ENCODE results near the gene ZC3H18.
A peak's percentile ranks its signal among the peaks of the same experiment; 100 is the strongest.

ZC3H18 gene

DNA sequence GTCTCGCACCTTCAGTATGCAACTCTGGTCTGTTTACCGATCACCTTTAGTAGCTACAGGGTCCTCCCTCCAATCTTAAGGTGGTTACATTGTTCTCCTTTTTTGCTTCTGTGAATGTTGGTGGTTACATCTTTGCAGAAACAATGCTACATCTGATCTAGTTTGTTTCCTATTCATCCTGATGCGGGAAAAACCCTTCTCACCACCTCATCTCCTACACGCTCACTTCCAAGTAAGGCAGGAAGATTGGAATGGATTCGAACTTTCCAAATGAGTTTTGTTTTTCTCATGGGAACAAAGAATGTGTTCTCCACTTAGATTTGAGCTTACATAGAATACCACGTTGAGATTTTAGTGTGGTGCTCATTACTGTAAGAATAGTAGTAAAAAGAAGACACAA is 14.5 kb downstream of the ZC3H18 start:
- DNase-seq = no peak

DNA sequence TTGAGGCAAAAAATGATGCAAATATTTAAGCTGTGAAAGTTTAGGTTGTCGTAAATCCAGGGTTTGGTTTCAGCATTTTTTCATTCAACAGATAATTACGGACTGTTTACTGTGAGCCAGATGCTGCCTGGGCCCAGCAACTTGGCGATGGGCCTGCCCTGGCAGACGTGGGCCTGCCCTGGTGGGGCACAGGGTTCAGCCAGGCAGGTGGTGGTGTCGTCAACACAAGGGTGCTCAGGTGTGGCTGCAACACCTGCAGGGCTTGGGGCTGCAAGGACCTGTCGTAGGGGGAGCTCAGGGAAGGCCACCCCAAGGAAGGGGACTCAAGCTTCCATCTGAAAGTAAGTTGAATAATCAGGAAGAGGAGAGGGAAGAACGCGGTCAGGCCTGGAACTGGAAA is 15.1 kb downstream of the ZC3H18 start:
- no peak for DNase-seq

DNA sequence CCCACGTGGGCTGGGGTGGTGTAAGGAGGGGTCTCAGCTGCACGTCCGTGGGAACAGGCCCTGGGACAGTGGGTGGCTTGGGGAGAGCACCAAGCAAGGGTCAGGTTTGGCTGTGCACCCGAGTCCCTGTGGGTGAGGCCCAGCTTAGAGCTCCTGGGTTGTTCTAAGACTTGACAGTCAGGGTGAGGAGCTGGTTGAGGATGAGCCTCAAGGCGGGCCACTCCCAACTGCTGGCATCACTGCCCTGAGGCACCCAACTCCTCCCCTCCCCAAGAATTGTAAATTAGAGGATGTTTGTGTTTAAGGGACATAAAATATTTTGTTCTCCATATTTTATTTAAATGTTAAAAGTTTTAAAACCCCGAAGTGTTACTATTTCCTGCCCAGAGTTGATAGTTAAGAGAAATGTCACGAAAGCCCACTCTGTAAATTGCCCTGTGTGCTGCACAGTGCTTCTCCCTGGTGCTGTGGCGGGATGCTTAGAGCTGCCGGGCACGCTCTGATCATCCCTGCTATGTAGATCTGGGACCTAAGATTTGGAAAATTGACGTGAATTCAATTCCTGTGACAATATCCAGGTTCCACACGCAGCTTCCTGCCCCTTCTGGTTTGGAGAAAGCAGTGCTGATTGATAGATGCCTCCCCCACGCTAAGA is 15.9 kb downstream of the ZC3H18 start:
- no peak for DNase-seq

DNA sequence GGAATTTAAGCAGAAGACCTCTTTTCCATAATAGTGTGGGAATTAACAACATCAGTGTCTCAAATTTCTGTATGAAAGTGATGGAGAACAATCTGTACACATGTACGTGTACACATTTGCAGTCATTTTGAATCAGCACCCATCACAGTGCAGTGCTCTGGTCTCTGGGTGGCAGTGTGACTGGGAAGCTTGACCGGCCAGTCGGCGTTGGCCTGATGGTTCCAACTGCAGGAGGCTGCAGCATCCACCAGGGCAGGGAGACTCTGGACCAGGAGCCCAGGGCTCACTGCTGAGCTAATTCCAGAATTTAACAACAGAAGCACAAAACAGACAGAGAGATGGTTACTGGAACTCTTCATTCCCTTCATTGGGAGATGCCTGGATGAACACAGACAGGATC is 17.9 kb downstream of the ZC3H18 start:
- DNase-seq = no peak

DNA sequence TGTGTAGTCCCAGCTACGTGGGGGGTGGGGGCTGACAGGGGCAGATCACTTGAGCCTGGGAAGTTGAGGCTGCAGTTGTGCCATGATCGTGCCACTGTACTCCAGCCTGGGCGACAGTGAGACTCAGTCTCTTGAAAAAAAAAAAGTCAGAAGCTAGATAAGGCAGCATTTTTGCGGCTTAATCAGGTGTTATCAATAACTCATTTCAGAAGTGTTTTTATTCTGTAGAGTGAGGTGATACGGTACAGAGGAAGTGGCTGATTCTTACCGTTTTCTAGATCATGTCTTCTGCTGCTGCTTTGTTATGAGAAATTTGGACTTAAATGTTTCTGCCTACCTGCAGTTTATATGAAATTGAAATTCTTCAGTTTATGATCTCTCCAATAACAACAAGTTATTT is 18.6 kb downstream of the ZC3H18 start:
- DNase-seq = no peak

DNA sequence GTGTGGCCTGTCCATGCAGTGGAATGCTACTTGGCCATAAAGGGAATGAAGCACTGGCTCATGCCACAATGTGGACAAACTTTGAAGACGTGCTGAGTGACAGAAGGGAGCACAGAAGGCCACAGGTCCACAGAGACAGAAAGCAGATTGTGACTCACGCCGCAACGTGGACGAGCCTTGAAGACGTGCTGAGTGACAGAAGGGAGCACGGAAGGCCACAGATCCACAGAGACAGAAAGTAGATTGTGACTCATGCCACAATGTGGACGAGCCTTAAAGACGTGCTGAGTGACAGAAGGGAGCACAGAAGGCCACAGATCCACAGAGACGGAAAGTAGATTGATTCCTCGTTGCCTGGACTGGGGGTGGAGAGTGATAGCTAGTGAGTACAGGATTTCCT is 19.2 kb downstream of the ZC3H18 start:
- DNase-seq = no peak

DNA sequence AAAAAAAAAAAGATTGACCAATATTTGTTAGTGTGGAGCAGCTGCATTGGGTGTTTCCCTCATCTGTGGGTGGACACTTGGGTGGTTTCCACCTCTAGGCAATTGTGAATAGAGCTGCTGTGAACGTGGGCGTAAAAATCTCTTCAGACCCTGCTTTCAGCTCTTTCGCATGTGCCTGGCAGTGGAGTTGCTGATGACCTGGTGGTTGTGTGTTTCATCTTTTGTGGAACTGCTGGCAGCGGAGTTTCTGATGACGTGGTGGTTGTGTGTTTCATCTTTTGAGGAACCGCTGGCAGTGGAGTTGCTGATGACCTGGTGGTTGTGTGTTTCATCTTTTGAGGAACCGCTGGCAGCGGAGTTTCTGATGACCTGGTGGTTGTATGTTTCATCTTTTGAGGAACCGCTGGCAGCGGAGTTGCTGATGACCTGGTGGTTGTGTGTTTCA is 21.4 kb downstream of the ZC3H18 start:
- peak; percentile 9 to 26 for DNase-seq

GRCh38 chr16:88593061-88593460 is 22.9 kb downstream of the ZC3H18 start:
- no peak for DNase-seq

GRCh38 chr16:88593489-88593888 is 23.3 kb downstream of the ZC3H18 start:
- DNase-seq = no peak

GRCh38 chr16:88593910-88594309 is 23.7 kb downstream of the ZC3H18 start:
- DNase-seq = no peak

DNA sequence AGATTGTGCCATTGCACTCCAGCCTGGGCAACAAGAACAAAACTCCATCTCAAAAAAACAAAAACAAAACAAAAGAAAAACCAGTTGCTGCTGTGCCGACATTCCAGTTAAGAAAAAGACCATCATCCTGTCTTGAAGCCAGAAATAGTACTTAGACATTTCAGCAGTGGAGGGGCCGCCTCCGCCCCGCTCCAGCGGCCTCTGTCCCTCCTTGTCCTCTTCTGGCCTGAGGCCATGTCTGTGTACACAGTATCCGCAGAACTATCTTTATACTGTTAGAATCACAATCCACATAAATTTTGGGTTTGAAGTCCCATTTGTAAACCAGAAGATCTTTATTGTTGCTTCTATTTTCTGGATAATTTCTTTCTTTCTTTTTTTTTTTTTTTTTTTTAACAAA is 24.9 kb downstream of the ZC3H18 start:
- DNase-seq = no peak

DNA sequence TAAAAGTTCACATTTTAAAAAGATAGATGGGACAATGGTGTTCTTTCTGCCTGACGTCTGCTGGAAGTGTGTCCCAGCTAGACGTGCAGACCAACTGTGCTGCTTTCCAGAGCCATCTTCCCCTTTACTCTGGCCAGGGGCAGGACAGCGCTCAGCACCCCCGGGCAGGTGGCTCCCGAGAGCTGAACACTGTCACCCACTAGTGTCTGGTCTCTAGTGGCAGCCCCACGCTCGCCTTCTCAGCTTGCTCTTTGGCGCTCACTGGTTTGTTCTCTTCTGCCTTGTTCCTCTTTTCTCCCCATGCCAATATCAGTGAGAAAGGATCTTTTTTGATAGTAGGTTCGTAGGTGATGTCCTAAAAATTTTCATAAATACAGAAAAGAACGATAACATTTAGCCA is 25.7 kb downstream of the ZC3H18 start:
- DNase-seq = no peak

DNA sequence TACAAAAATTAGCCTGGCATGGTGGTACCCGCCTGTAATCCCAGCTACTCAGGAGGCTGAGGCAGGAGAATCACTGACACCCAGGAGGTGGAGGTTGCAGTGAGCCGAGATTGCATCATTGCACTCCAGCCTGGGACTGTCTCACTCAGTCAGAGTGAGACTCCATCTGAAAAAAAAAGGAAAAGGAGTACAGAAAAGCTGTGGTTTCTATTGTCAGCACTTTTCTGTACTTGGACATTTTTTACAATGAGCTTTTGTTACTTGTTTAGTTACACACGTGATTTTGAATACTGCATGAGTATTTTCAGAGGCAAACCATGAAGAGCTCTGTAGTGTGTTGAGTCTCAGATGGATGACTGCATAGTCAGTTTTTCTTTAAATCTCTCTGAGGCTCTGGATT is 26.3 kb downstream of the ZC3H18 start:
- DNase-seq = no peak

DNA sequence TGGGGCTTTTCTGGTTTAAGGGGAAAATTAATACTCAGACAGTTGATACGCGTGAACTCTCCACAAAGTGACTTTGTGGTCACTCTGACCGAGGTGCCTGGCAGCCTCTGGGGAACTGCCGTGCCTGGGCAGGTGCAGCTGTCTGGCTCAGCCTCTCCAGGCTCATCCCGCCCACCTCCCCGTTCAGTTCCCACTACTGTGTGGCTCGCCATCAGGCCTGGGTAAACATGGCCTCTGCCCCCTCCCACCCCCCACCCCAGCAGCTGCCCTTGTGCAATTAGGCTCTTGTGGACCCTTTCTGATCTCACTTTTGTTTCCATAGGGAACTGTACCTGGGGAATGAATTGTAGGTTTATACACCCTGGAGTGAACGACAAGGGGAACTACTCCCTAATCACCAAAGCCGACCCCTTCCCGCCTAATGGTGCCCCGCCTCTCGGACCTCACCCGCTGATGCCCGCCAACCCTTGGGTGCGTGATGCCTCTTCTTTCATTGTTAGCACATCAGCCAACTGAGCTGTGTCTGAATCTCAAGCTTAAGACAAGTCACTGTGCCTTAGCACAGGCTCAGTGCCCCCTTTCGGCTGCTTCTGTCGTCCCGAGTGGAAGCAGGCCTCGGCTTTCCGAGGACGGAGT is 27.8 kb downstream of the ZC3H18 start:
- DNase-seq = no peak

DNA sequence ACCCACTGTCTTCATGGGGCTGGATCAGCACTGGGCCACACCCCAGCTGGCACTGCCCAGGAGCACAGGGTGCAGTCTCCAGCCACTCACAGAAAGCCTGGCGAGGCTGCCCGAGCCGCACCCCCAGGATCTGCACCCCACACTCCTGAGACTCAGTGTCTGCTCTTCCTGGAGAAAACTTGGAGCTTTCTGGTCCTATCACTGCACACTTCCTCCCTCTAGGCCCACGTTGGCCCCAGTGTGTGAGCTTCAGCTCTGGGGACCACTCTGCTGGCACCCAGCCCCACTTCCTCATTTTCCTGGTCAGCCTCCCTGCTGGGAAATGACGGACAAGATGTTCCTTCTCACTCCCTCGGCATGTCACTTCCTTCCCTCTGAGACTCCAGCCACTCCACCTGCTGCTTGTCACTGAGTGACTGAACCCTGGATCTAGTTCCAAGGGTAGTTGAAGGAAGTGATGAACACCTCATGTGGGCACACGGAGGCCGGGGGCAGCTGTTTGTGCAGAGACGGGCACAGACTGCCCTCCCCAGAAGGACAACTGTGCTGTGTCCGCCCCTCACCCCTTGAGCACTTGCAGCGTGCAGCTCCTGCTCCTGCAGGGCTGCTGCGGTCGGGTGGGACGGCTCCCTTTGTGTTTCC is 29.0 kb downstream of the ZC3H18 start:
- DNase-seq = no peak

DNA sequence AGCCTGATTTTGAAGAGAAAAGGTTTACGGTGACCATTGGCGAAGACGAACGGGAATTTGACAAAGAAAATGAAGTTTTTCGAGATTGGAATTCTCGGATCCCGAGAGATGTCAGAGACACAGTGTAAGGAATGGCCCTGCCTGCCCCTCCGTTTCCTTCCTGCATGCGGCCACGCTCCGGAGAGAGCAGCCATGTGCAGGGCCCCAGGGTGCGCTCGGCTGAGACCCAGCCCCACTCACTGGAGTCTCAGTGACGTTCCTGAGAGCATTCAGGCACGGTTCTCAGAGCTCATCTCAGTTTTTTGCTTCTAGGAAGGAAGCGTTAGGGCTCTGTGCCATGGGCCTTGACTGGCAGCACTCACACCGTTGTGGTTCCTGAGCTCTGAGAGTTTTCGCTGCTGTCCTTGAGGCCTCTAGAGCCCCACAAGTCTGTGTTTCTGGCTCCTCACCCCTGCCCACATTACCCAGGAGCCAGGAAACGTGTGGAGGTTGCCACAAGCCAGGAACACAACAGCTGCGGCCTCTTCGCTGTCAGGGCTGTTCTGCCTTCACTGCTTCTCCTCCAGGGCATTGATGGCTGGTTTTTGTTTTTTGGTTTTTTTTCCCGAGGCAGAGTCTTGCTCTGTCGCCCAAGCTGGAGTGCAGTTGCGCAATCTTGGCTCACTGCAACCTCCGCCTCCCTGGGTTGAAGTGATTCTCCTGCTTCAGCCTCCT is 29.8 kb downstream of the ZC3H18 start:
- no peak for DNase-seq

DNA sequence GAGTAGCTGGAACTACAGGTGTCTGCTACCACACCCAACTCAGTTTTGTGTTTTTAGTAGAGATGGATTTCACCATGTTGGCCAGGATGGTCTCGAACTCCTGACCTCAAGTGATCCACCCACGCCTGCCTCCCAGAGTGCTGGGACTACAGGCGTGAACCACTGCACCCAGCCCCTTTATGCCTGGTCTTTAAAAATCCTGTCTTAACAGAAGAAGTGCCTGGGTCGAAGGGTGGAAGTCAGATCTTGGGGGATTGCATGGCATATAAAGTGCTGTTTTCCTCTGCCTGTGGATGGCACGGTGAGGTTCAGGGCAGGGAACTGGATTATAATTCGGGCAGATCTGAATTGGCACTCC is 30.3 kb downstream of the ZC3H18 start:
- no peak for DNase-seq

- no peak for DNase-seq
Measured at GRCh38 chr16:88601313-88602036, 31.3 kb downstream of the ZC3H18 start.

GRCh38 chr16:88602091-88602490 is 31.9 kb downstream of the ZC3H18 start:
- DNase-seq = no peak

GRCh38 chr16:88605186-88606147 is 35.3 kb downstream of the ZC3H18 start:
- no peak for DNase-seq

- no peak for DNase-seq
Measured at GRCh38 chr16:88606148-88606757, 36.0 kb downstream of the ZC3H18 start.

GRCh38 chr16:88608076-88608475 is 37.9 kb downstream of the ZC3H18 start:
- DNase-seq = no peak
